Measurements from ENCODE around the gene RNF151.

Gene RNF151

GRCh38 chr16:1974157-1975070 lies 7.8 kb downstream of the RNF151 start:
- Histone ChIP-seq H3K4me3 (no peak overlapping the region), H3K27me3 (peaks cover 0 to 60% of the 10 kb centered on the region in 2 donors), H3K27ac (no peak overlapping the region), H3K4me1 (peaks cover 0 to 41% (median 26%) of the 10 kb centered on the region in 4 donors), H3K9me3 (no peaks in the 10 kb centered on the region), H3K36me3 (peaks cover 50 to 55% (median 52%) of the 10 kb centered on the region in 3 donors)
- intact Hi-C loops (cut with DNase I; ENCODE audit: low total_unique reads): loop anchor here (5.0 kb wide), 1 partner anchor 362 kb away; the partner anchor contains the start of genes CRAMP1 and IFT140
- TF ChIP-seq, protein P1, sequence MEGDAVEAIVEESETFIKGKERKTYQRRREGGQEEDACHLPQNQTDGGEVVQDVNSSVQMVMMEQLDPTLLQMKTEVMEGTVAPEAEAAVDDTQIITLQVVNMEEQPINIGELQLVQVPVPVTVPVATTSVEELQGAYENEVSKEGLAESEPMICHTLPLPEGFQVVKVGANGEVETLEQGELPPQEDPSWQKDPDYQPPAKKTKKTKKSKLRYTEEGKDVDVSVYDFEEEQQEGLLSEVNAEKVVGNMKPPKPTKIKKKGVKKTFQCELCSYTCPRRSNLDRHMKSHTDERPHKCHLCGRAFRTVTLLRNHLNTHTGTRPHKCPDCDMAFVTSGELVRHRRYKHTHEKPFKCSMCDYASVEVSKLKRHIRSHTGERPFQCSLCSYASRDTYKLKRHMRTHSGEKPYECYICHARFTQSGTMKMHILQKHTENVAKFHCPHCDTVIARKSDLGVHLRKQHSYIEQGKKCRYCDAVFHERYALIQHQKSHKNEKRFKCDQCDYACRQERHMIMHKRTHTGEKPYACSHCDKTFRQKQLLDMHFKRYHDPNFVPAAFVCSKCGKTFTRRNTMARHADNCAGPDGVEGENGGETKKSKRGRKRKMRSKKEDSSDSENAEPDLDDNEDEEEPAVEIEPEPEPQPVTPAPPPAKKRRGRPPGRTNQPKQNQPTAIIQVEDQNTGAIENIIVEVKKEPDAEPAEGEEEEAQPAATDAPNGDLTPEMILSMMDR (IDR thresholded peaks at IDR 0.05): no peak
- DNase-seq: no peak

GRCh38 chr16:1975432-1976215 lies 9.0 kb downstream of the RNF151 start:
- TF ChIP-seq, protein P1 (IDR thresholded peaks at IDR 0.05): no peak
- H3K36me3 ChIP-seq: peaks cover 50 to 55% (median 52%) of the 10 kb centered on the region in 3 donors
- H3K4me3 ChIP-seq: no peak overlapping the region
- no peak for DNase-seq
- H3K27me3 ChIP-seq: peaks cover 0 to 72% of the 10 kb centered on the region in 2 donors
- no peaks in the 10 kb centered on the region for H3K9me3 ChIP-seq
- H3K27ac ChIP-seq: no peak overlapping the region
- H3K4me1 ChIP-seq: peaks cover 0 to 49% (median 31%) of the 10 kb centered on the region in 4 donors
- intact Hi-C loops (cut with DNase I; ENCODE audit: low total_unique reads): no loop called here

GRCh38 chr16:1976216-1976520 lies 9.5 kb downstream of the RNF151 start:
- no peak overlapping the region for H3K4me3 ChIP-seq
- DNase-seq: no peak
- H3K27me3 ChIP-seq: peaks cover 0 to 78% of the 10 kb centered on the region in 2 donors
- peaks cover 50 to 55% (median 52%) of the 10 kb centered on the region in 3 donors for H3K36me3 ChIP-seq
- peaks cover 0 to 49% (median 29%) of the 10 kb centered on the region in 4 donors for H3K4me1 ChIP-seq
- intact Hi-C loops (cut with DNase I; ENCODE audit: low total_unique reads): no loop called here
- H3K27ac ChIP-seq: no peak overlapping the region
- TF ChIP-seq, protein P1 (IDR thresholded peaks at IDR 0.05): no peak
- H3K9me3 ChIP-seq: no peaks in the 10 kb centered on the region

- TF ChIP-seq, protein P1 (IDR thresholded peaks at IDR 0.05): no peak
- H3K36me3 ChIP-seq: peaks cover 50 to 55% (median 52%) of the 10 kb centered on the region in 3 donors
- H3K4me3 ChIP-seq: no peak overlapping the region
These were observed 10.6 kb downstream of the RNF151 start for GRCh38 chr16:1976951-1977874.

GRCh38 chr16:1977875-1978268 lies 11.2 kb downstream of the RNF151 start:
- intact Hi-C loops (cut with DNase I; ENCODE audit: low total_unique reads): no loop called here
- H3K4me1 ChIP-seq: peaks cover 0 to 40% (median 20%) of the 10 kb centered on the region in 4 donors
- H3K36me3 ChIP-seq: peaks cover 50 to 55% (median 52%) of the 10 kb centered on the region in 3 donors
- no peak overlapping the region for H3K4me3 ChIP-seq
- TF ChIP-seq, protein P1 (IDR thresholded peaks at IDR 0.05): no peak
- DNase-seq: no peak
- H3K9me3 ChIP-seq: no peaks in the 10 kb centered on the region
- H3K27me3 ChIP-seq: peaks cover 0 to 85% of the 10 kb centered on the region in 2 donors
- no peak overlapping the region for H3K27ac ChIP-seq

More at GRCh38 chr16:1976951-1977874, 10.6 kb downstream of the RNF151 start:
- Histone ChIP-seq H3K9me3 (no peaks in the 10 kb centered on the region), H3K4me1 (peaks cover 0 to 47% (median 27%) of the 10 kb centered on the region in 4 donors), H3K27ac (no peak overlapping the region), H3K27me3 (peaks cover 0 to 85% of the 10 kb centered on the region in 2 donors)
- DNase-seq: no peak
- intact Hi-C loops (cut with DNase I; ENCODE audit: low total_unique reads): no loop called here

All from tibial artery (tissue), 4 donors.